NT2/D1 (cell line): ENCODE data around the gene TREM2.
"Not testable (repeated sequence)": the region's sequence is repeated elsewhere in the genome, so short reads cannot be mapped to it uniquely, and the experiment has no call there.

Experiments used
- DNase-seq: peaks from one replicate; pipeline ENCODE4 v3.0.0-alpha.2; 2011; ENCODE audit warnings: low read depth, low spot score
- H3K27me3 ChIP-seq: 2 replicates; pipeline ENCODE4 v1.6.0; 2011; ENCODE audit warnings: mild to moderate bottlenecking; ENCODE audit not compliant: insufficient read length, insufficient read depth
- H3K36me3 ChIP-seq: 2 replicates; pipeline ENCODE4 v1.6.1; 2011; ENCODE audit warnings: mild to moderate bottlenecking, low read length, mixed read lengths; ENCODE audit not compliant: insufficient read depth, insufficient read length
- H3K4me1 ChIP-seq: 2 replicates; pipeline ENCODE4 v1.5.1; 2011; ENCODE audit not compliant: insufficient read depth, insufficient read length
- H3K4me3 ChIP-seq: 2 replicates; pipeline ENCODE4 v1.5.1; 2011; ENCODE audit warnings: low read depth; ENCODE audit not compliant: insufficient read length
- H3K9ac ChIP-seq: 2 replicates; pipeline ENCODE4 v1.6.0; 2011; ENCODE audit warnings: low read depth; ENCODE audit not compliant: insufficient read length
- H3K9me3 ChIP-seq: 2 replicates; pipeline ENCODE4 v1.5.1; 2011; ENCODE audit warnings: mild to moderate bottlenecking, low read length; ENCODE audit not compliant: insufficient read depth
- SUZ12 ChIP-seq: IDR thresholded peaks from 2 replicates; pipeline ENCODE4 v1.6.1; 2011; ENCODE audit not compliant: insufficient read length, insufficient read depth; ENCODE audit errors: extremely low read depth
- YY1 ChIP-seq: IDR thresholded peaks from 2 replicates; pipeline ENCODE4 v1.6.1; 2011; ENCODE audit not compliant: insufficient read length, insufficient read depth
- ZNF274 ChIP-seq: IDR thresholded peaks from 2 replicates; pipeline ENCODE4 v1.6.1; 2011; ENCODE audit warnings: mild to moderate bottlenecking, low read depth, low read length

Gene TREM2

GRCh38 chr6:41120058-41120457, 42.9 kb downstream of the TREM2 start:
- H3K36me3 ChIP-seq: no peaks in the 10 kb centered on the region
- no peaks in the 10 kb centered on the region for H3K4me1 ChIP-seq
- TF ChIP-seq SUZ12 (no peak), YY1 (no peak), ZNF274 (no peak)
- no peak overlapping the region for H3K4me3 ChIP-seq
- no peaks in the 10 kb centered on the region for H3K27me3 ChIP-seq
- no peaks in the 10 kb centered on the region for H3K9me3 ChIP-seq
- H3K9ac ChIP-seq: no peak overlapping the region
- DNase-seq: no peak

- no peaks in the 10 kb centered on the region for H3K9me3 ChIP-seq
- no peaks in the 10 kb centered on the region for H3K4me1 ChIP-seq
- TF ChIP-seq ZNF274 (no peak), YY1 (no peak)
- H3K9ac ChIP-seq: no peak overlapping the region
- H3K4me3 ChIP-seq: no peak overlapping the region
- no peaks in the 10 kb centered on the region for H3K36me3 ChIP-seq
- no peaks in the 10 kb centered on the region for H3K27me3 ChIP-seq
- no peak for DNase-seq
Observed at GRCh38 chr6:41119508-41119907, 43.4 kb downstream of the TREM2 start.

- DNase-seq, H3K27me3 ChIP-seq, H3K4me3 ChIP-seq, H3K9me3 ChIP-seq, H3K4me1 ChIP-seq, H3K9ac ChIP-seq, H3K36me3 ChIP-seq: not testable (repeated sequence)
Observed at GRCh38 chr6:41115027-41115426, 47.9 kb downstream of the TREM2 start.

- H3K4me1 ChIP-seq: no peaks in the 10 kb centered on the region
- no peak for DNase-seq
- TF ChIP-seq SUZ12: no peak
- no peak for TF ChIP-seq ZNF274
- no peak for TF ChIP-seq YY1
- no peaks in the 10 kb centered on the region for H3K9me3 ChIP-seq
- no peak overlapping the region for H3K4me3 ChIP-seq
- no peaks in the 10 kb centered on the region for H3K36me3 ChIP-seq
- H3K9ac ChIP-seq: no peak overlapping the region
- no peaks in the 10 kb centered on the region for H3K27me3 ChIP-seq
Observed at GRCh38 chr6:41111017-41111416, 51.9 kb downstream of the TREM2 start.
